Fibroblast of lung (primary cell): ENCODE results near the gene MOB1B.

Source experiments
- CTCF ChIP-seq, 2 donors: IDR thresholded peaks in 1 of 2; conservative IDR thresholded peaks in 1 of 2; 1 replicate in 1 of 2; 2 replicates in 1 of 2; pipeline ENCODE4 v1.5.1; 2011 to 2012; ENCODE audit warnings: low read length in 2 of 2, control low read depth in 1 of 2, inconsistent platforms in 1 of 2, low read depth in 1 of 2, mild to moderate bottlenecking in 1 of 2
- EZH2 ChIP-seq: IDR thresholded peaks from 2 replicates; pipeline ENCODE4 v1.5.1; 2012; ENCODE audit warnings: low read length, control low read depth, mild to moderate bottlenecking; ENCODE audit errors: missing control alignments

DNA sequence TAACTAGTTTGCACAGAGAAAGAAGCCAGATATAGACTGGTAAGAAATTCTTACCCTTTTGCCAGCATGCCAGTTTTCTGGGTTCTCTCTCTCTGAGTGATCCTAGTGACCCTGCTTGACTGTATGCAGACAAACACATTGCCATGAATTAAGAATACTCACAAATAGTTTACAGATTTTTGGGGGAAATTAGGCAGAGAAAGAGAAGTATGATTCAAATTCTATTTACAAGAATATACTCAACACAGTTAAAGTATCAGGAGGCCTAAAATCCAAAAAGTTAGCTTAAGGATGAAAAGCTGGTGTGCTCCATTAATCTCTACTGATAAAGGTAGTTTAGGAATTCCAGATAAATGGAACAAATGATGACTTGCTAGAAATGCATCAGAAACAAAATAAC lies 18.4 kb downstream of the MOB1B start:
- TF ChIP-seq CTCF (conservative IDR thresholded peaks at IDR 0.05 in 1 of 2, IDR thresholded peaks at IDR 0.05 in 1 of 2; ENCODE audit: low read depth in 1 of 2, low read length in 2 of 2) = no peak
- no peak for TF ChIP-seq EZH2
